ENCODE data around the gene KIF18B. TPM values are rescaled to one million over a fixed set of nuclear protein-coding genes. Genes with fewer than 3 reads are reported as not detected.

Gene KIF18B
- total RNA-seq, 1 donor from 2014 or later, result 20.2 TPM

- H3K4me3 Mint-ChIP-seq, result no peak overlapping the region
- H3K36me3 Mint-ChIP-seq, result peaks cover 18% of the 10 kb centered on the region
- H3K27me3 Mint-ChIP-seq (ENCODE audit: low read depth), result no peaks in the 10 kb centered on the region
- peak overlapping the region; percentile 84 for H3K27ac Mint-ChIP-seq
- H3K9me3 Mint-ChIP-seq, result peaks cover 8% of the 10 kb centered on the region
- DNase-seq (ENCODE audit: low spot score in 2 of 2, unreplicated experiment in 2 of 2), result no peak
- H3K4me1 Mint-ChIP-seq, result peaks cover 20% of the 10 kb centered on the region
- no peak for TF ChIP-seq CTCF (IDR thresholded peaks at IDR 0.05; ENCODE audit: unreplicated experiment)
Measured at GRCh38 chr17:44940317-44940716, 7.3 kb downstream of the KIF18B start.

GRCh38 chr17:44935116-44935515, 12.5 kb downstream of the KIF18B start:
- no peak for TF ChIP-seq CTCF (IDR thresholded peaks at IDR 0.05; ENCODE audit: unreplicated experiment)
- Mint-ChIP-seq H3K9me3 (peaks cover 8% of the 10 kb centered on the region), H3K36me3 (peaks cover 23% of the 10 kb centered on the region), H3K4me1 (peaks cover 3% of the 10 kb centered on the region), H3K4me3 (no peak overlapping the region), H3K27ac (no peak overlapping the region), H3K27me3 (ENCODE audit: low read depth) (no peaks in the 10 kb centered on the region)
- DNase-seq (ENCODE audit: low spot score in 2 of 2, unreplicated experiment in 2 of 2), result no peak

- Mint-ChIP-seq H3K27me3 (ENCODE audit: low read depth) (no peaks in the 10 kb centered on the region), H3K4me3 (no peak overlapping the region), H3K9me3 (peaks cover 8% of the 10 kb centered on the region), H3K4me1 (no peaks in the 10 kb centered on the region), H3K36me3 (peaks cover 21% of the 10 kb centered on the region), H3K27ac (no peak overlapping the region)
- DNase-seq (ENCODE audit: low spot score in 2 of 2, unreplicated experiment in 2 of 2), result no peak
- no peak for TF ChIP-seq CTCF (IDR thresholded peaks at IDR 0.05; ENCODE audit: unreplicated experiment)
Measured at GRCh38 chr17:44934745-44935105, 12.8 kb downstream of the KIF18B start.

GRCh38 chr17:44933824-44934744, 13.5 kb downstream of the KIF18B start:
- no peak for DNase-seq (ENCODE audit: low spot score in 2 of 2, unreplicated experiment in 2 of 2)
- no peak for TF ChIP-seq CTCF (IDR thresholded peaks at IDR 0.05; ENCODE audit: unreplicated experiment)
- Mint-ChIP-seq H3K4me3 (no peak overlapping the region), H3K27ac (no peak overlapping the region), H3K27me3 (ENCODE audit: low read depth) (no peaks in the 10 kb centered on the region), H3K9me3 (peaks cover 4% of the 10 kb centered on the region), H3K4me1 (no peaks in the 10 kb centered on the region), H3K36me3 (peaks cover 19% of the 10 kb centered on the region)

- H3K4me1 Mint-ChIP-seq, result no peaks in the 10 kb centered on the region
- no peak overlapping the region for H3K4me3 Mint-ChIP-seq
- H3K27ac Mint-ChIP-seq, result no peak overlapping the region
- DNase-seq (ENCODE audit: low spot score in 2 of 2, unreplicated experiment in 2 of 2), result no peak
- no peaks in the 10 kb centered on the region for H3K9me3 Mint-ChIP-seq
- H3K36me3 Mint-ChIP-seq, result peaks cover 13% of the 10 kb centered on the region
- no peaks in the 10 kb centered on the region for H3K27me3 Mint-ChIP-seq (ENCODE audit: low read depth)
- TF ChIP-seq CTCF (IDR thresholded peaks at IDR 0.05; ENCODE audit: unreplicated experiment), result no peak
Measured at GRCh38 chr17:44932787-44933097, 14.8 kb downstream of the KIF18B start.
